ENCODE results near the gene SCGN. TPM values are rescaled to one million over a fixed set of nuclear protein-coding genes. Genes with fewer than 3 reads are reported as not detected.

Gene SCGN
- total RNA-seq, 1 experiment from 2014 or later: not detected

DNA sequence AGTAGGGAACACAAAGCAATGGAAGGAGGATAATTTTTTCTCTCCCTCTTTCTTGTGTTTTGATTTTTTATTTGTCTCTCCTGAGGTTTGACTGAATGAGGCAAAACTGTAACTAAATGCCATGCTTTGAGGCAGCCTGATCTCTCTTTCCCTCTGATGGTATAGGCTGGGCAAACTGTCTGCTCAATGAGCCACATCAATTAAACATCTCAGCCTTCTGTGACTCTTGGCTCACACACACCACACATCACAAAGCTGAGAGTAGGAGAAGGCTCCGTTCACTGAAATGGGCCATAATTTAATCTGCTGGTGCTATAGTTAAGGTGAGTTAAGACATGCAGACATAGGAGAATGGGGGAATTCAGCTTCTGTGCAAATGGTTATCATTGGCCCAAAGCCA, 28.1 kb upstream of the SCGN start:
- Histone ChIP-seq H3K9me3 (ENCODE audit: control insufficient read depth, insufficient read depth, low read depth, low read length) (no peaks in the 10 kb centered on the region), H3K4me1 (ENCODE audit: control insufficient read depth, insufficient read depth, low read length) (no peaks in the 10 kb centered on the region), H3K27me3 (ENCODE audit: control insufficient read depth, insufficient read depth, low read length) (no peaks in the 10 kb centered on the region), H3K36me3 (ENCODE audit: control insufficient read depth, insufficient read depth, low read length) (no peaks in the 10 kb centered on the region), H3K4me3 (ENCODE audit: low read depth in 2 of 2, low read length in 2 of 2) (no peak overlapping the region), H3K27ac (ENCODE audit: low read length) (no peak overlapping the region)
- DNase-seq (ENCODE audit: low read depth, low spot score) (no peak), ATAC-seq (no peak)
- no TSS peak for BruUV-seq (replicated peaks)
- in situ Hi-C loops (cut with HindIII; ENCODE audit: low pct_unique_long_range_greater_than_20kb, low sequenced_read_pairs) (no loop called here), intact Hi-C loops (cut with micrococcal nuclease; ENCODE audit: unreplicated experiment) (no loop called here)
- ChIA-PET CTCF (no interaction called here), POLR2A (no interaction called here)
- no peak for TF ChIP-seq POLR2AphosphoS5 (IDR thresholded peaks at IDR 0.05; ENCODE audit: low read depth, low read length)
- TF ChIP-seq, protein P1, sequence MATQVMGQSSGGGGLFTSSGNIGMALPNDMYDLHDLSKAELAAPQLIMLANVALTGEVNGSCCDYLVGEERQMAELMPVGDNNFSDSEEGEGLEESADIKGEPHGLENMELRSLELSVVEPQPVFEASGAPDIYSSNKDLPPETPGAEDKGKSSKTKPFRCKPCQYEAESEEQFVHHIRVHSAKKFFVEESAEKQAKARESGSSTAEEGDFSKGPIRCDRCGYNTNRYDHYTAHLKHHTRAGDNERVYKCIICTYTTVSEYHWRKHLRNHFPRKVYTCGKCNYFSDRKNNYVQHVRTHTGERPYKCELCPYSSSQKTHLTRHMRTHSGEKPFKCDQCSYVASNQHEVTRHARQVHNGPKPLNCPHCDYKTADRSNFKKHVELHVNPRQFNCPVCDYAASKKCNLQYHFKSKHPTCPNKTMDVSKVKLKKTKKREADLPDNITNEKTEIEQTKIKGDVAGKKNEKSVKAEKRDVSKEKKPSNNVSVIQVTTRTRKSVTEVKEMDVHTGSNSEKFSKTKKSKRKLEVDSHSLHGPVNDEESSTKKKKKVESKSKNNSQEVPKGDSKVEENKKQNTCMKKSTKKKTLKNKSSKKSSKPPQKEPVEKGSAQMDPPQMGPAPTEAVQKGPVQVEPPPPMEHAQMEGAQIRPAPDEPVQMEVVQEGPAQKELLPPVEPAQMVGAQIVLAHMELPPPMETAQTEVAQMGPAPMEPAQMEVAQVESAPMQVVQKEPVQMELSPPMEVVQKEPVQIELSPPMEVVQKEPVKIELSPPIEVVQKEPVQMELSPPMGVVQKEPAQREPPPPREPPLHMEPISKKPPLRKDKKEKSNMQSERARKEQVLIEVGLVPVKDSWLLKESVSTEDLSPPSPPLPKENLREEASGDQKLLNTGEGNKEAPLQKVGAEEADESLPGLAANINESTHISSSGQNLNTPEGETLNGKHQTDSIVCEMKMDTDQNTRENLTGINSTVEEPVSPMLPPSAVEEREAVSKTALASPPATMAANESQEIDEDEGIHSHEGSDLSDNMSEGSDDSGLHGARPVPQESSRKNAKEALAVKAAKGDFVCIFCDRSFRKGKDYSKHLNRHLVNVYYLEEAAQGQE (IDR thresholded peaks at IDR 0.05; ENCODE audit: insufficient read depth in 1 of 2, low read depth in 2 of 2, low read length in 1 of 2): no peak
- TF ChIP-seq, protein P2, sequence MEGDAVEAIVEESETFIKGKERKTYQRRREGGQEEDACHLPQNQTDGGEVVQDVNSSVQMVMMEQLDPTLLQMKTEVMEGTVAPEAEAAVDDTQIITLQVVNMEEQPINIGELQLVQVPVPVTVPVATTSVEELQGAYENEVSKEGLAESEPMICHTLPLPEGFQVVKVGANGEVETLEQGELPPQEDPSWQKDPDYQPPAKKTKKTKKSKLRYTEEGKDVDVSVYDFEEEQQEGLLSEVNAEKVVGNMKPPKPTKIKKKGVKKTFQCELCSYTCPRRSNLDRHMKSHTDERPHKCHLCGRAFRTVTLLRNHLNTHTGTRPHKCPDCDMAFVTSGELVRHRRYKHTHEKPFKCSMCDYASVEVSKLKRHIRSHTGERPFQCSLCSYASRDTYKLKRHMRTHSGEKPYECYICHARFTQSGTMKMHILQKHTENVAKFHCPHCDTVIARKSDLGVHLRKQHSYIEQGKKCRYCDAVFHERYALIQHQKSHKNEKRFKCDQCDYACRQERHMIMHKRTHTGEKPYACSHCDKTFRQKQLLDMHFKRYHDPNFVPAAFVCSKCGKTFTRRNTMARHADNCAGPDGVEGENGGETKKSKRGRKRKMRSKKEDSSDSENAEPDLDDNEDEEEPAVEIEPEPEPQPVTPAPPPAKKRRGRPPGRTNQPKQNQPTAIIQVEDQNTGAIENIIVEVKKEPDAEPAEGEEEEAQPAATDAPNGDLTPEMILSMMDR (IDR thresholded peaks at IDR 0.05): no peak
- TF ChIP-seq SIN3A (IDR thresholded peaks at IDR 0.05; ENCODE audit: borderline replicate concordance, insufficient read depth, low read depth, low read length): no peak
- no peak for TF ChIP-seq TCF7L2 (IDR thresholded peaks at IDR 0.05; ENCODE audit: low read depth, low read length)

DNA sequence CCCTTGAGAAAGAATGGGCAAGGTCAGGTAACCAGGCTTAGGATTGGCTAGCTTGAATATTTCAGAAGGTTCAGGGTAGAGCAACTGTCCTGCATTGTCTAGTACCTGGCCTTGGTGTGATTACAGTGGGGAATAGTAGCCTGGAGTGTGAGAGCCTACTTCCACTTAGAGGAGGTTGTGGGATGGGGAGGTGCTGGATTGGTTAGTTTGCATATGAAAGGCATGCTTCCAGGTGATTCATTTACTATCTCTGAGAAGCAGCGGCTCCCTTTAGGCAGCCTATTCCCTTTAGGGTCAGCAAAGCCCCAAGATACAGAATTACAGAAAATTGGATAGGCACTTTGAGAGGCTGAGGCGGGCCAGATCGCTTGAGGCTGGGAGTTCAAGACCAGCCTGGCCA, 25.0 kb upstream of the SCGN start:
- no TSS peak for BruUV-seq (replicated peaks)
- Histone ChIP-seq H3K36me3 (ENCODE audit: control insufficient read depth, insufficient read depth, low read length) (no peaks in the 10 kb centered on the region), H3K4me1 (ENCODE audit: control insufficient read depth, insufficient read depth, low read length) (no peaks in the 10 kb centered on the region), H3K27ac (ENCODE audit: low read length) (no peak overlapping the region), H3K9me3 (ENCODE audit: control insufficient read depth, insufficient read depth, low read depth, low read length) (no peaks in the 10 kb centered on the region), H3K4me3 (ENCODE audit: low read depth in 2 of 2, low read length in 2 of 2) (no peak overlapping the region), H3K27me3 (ENCODE audit: control insufficient read depth, insufficient read depth, low read length) (no peaks in the 10 kb centered on the region)
- ATAC-seq (no peak), DNase-seq (ENCODE audit: low read depth, low spot score) (no peak)
- CTCF ChIA-PET: no interaction called here
- POLR2A ChIA-PET: no interaction called here
- intact Hi-C loops (cut with micrococcal nuclease; ENCODE audit: unreplicated experiment): no loop called here
- TF ChIP-seq SIN3A (IDR thresholded peaks at IDR 0.05; ENCODE audit: borderline replicate concordance, insufficient read depth, low read depth, low read length) (no peak), TCF7L2 (IDR thresholded peaks at IDR 0.05; ENCODE audit: low read depth, low read length) (no peak), POLR2AphosphoS5 (IDR thresholded peaks at IDR 0.05; ENCODE audit: low read depth, low read length) (no peak)
- TF ChIP-seq, protein P1 (IDR thresholded peaks at IDR 0.05; ENCODE audit: insufficient read depth in 1 of 2, low read depth in 2 of 2, low read length in 1 of 2): no peak
- TF ChIP-seq, protein P2 (IDR thresholded peaks at IDR 0.05): no peak
- in situ Hi-C loops (cut with HindIII; ENCODE audit: low pct_unique_long_range_greater_than_20kb, low sequenced_read_pairs): no loop called here
